GM18511 (cell line): Measurements from ENCODE around the gene ZSCAN20.
"Not testable (repeated sequence)": the region's sequence is repeated elsewhere in the genome, so short reads cannot be mapped to it uniquely, and the experiment has no call there.

Experiments used
- ATAC-seq: cut with Tn5 transposase; IDR thresholded peaks from one replicate; pipeline ENCODE4 v1.9.1; 2021; ENCODE audit warnings: mild to moderate bottlenecking, moderate library complexity; ENCODE audit not compliant: unreplicated experiment

Gene ZSCAN20

DNA sequence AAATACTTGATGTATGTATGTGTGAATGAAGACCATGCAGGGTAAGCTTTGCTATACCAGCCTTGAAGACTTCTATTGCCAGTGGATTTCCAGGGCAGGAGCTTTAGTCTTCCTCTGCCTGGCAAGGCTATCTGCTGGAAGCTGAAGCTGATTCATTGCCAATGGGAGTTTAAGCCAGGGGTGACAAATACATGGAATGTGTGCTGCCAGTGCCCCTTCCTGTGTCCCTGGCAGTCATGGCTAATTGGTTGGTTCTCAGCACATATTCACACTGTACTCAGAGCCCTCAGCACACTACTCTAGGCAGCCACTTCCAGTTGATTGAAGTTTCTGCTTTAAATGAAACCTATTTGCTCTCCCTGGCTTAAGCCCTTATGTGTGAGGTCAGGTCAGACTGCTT lies 1.5 kb downstream of the ZSCAN20 start:
- ATAC-seq: no peak

DNA sequence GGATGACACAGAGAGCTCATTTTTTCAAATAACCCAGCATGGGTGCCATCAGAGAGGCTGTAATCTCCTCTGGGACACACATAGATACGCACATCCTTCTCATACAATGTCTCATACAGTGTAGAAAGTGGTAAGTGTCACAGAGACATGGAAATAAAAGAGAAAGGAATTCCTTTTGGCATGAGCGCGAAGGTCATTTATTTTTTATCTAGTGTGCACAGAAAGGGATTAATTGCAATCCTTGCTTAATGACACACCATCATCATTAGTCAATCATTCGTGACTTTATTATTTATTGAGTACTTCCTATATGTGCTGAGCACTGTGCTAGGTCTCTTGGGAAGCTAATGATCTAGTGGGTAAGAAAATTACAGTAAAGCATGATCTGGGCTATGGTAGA lies 5.0 kb downstream of the ZSCAN20 start:
- no peak for ATAC-seq

DNA sequence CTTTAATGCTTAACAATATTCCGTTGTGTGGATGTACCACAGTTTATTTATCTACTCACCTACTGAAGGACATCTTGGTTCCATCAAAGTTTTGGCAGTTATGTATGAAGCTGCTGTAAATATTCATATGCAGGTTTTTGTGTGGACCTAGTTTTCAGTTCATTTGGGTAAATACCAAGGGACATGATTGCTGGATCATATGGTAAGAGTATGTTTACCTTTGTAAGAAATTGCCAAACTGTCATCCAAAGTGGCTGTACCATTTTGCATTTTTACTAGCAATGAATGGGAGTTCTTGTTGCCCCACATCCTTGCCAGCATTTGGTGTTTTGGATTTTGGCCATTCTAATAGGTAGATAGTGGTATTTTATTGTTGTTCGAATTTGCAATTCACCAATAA lies 10.0 kb downstream of the ZSCAN20 start:
- no peak for ATAC-seq

DNA sequence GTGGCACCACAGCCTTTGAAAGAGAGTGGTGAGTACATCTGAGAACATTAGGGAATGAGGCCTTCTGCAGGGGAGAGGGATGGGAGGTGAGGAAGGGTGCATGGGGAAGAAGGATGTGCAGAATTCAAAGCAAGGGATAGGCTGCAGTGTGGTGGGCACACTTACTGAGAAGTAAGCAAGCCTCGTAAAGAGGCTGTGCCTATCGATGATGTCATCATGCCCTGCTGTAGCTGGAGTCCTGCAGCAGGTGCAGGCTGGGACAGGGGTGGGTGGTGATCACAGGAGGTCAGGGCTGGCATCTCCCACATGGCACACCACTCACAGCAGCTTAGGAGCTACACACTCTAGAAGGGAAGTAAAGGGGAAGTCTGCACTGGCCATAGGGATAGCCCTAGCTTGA lies 16.2 kb downstream of the ZSCAN20 start:
- no peak for ATAC-seq

DNA sequence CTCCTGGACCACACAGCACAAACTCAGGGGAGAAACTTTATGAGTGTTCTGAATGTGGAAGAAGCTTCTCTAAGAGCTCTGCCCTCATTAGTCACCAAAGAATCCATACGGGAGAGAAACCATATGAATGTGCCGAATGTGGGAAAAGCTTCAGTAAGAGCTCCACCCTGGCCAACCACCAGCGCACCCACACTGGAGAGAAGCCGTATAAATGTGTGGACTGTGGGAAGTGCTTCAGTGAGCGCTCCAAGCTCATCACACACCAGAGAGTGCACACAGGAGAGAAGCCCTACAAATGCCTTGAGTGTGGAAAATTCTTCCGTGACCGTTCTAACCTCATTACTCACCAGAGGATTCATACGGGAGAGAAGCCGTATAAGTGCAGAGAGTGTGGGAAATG lies 22.5 kb downstream of the ZSCAN20 start:
- no peak for ATAC-seq

DNA sequence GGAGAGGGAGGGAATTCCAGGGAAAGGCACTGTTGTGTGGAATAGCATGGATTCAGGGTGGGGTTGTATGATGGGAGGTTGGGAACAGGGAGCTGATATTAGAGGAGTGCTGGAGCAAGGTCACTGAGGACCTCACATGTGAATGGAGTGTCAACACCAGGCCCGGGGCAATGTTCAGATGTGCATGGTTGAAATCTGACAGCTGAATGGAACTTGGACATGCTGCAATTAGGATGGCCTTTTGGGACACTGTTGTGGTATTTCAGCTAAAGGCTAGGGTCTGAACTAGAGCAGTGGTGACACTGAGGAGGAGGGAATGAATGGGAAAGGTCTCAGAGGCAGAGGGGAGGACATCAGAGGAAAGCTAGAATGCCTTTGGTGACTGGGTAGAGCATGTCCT lies 25.0 kb downstream of the ZSCAN20 start:
- ATAC-seq: no peak

DNA sequence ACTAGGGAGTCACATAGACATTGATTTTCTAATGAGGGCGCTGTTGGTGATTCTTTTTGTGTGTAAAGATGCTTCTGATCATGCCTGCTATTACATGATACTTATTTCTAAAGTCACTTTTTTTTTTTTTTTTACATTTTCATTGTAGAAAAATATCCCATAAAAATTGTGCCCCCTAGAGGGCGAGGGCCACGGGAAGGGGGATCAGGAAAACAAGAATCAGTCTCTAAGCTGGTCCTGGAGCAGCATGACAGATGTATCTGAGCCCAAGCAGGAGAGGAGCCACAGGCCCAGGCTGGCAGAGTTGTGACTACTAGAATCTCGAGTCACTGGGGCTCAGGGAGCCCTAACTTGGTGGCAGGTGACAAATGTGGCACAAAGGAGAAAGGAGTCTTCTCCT lies 28.1 kb downstream of the ZSCAN20 start:
- ATAC-seq: no peak

DNA sequence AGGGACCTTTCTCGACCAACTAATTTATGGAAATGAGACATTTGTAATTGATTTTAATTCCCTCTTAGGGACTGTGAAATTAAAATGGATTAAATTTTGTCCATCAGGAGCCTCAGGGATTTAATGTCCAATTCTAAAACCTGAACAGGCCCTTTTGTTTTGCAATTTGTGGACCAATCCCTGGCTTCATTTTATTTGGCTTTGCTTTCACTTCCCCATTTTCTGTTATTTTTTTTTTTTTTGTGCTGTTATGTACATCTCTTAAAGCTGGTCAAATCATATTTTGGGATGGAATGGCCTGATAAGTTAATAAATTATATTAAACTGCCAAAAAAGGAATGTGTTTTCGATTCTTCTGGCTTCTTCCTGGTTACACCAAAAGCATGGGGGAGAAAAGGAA lies 28.9 kb downstream of the ZSCAN20 start:
- no peak for ATAC-seq

DNA sequence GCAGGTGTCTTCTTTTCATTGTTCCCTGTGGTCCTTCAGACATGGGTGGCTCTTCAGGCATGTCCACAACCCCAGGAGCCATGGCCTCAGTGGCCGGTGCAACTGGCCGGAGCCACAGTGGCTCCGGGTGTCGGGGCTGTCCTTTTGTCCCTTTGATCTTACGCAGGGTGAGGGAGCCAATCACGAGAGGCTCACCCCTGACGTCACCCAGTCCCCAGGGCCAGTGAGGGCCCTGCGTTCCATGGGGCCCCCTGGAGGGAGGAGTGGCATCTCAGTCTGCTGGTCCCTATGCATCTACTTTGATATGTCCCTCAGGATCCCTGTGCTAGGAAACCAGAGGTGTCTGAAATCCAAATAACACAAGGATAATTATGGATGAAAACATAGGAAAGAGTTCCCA lies 29.3 kb downstream of the ZSCAN20 start:
- ATAC-seq: no peak

DNA sequence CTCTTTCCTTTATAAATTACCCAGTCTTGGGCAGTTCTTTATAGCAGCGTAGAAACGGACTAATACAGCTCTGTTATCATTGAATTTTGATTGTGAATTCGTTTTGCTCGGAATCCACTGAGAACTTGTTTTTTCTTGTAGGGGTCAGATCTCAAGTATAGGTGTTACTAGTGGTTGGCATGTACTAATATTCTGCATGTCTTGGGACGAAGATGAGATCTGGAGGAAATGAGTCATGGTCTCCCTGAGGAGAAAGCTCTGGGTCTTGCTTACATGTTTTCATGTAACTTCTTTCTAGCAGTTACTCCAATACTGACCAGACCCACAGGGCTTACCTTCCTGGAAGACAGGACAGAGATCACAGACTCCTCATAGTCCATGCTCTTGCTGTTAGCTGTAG lies 30.3 kb downstream of the ZSCAN20 start:
- ATAC-seq: no peak

DNA sequence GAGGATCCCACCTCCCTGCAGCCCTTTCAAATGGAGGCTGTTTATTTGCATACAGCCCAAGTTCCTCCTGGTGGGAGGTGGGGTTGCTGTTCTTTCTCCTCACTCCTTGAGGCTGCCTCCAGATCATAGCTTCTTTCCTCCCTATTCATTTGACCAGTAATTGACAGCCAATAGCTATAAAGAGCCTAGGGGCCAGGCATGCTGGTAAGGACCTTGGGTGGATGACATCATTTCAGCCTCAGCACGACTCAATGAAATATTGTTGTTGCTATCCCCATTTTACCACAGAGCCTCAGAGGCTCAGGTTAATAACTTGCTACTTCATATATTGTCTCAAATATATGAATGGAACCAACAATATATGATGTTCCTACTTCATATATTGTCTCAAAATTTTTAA lies 31.1 kb downstream of the ZSCAN20 start:
- ATAC-seq: no peak

DNA sequence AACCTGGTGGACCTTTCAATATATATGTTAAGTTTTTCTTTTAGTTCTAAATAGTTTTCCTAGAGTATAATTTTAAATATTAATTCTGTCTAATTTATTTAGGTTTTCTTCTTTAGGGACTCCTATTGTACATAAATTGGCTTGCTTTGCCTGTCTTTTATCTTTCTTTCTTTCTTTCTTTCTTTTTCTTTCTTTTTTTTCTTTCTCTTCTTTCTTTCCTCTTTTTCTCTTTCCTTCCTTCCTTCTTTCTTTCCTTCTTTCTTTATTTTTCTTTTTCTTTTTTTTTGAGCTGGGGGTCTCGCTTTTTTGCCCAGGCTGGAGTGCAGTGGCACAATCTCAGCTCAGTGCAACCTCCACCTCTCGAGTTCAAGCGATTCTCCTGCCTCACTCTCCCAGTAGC lies 35.2 kb downstream of the ZSCAN20 start:
- no peak for ATAC-seq

DNA sequence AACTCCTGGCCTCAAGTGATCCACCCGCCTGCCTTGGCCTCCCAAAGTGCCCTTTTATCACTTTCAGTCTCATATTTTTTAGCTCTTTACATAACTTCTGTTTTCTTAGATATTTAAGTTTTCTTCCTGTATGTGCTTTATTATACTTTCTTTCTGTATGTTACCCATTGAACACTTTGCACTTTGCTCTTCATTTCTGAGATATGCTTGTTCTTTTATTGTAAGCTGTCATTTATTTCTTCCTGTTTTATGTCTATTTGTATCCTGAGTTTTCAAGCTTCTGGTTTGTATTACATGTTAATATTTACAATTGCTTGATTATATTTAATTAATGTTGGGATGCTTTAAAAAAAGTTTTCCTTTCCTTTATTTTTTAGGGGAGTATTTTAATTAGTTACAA lies 35.7 kb downstream of the ZSCAN20 start:
- ATAC-seq: no peak

DNA sequence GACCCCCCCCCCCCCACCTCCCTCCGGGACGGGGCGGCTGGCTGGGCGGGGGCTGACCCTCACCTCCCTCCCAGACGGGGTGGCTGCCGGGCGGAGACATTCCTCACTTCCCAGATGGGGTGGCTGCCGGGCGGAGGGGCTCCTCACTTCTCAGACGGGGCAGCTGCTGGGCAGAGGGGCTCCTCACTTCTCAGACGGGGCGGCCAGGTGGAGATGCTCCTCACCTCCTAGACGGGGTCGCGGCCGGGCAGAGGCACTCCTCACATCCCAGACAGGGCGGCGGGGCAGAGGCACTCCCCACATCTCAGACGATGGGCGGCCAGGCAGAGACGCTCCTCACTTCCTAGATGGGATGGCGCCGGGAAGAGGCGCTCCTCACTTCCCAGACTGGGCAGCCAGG lies 36.8 kb downstream of the ZSCAN20 start:
- ATAC-seq: not testable (repeated sequence)

DNA sequence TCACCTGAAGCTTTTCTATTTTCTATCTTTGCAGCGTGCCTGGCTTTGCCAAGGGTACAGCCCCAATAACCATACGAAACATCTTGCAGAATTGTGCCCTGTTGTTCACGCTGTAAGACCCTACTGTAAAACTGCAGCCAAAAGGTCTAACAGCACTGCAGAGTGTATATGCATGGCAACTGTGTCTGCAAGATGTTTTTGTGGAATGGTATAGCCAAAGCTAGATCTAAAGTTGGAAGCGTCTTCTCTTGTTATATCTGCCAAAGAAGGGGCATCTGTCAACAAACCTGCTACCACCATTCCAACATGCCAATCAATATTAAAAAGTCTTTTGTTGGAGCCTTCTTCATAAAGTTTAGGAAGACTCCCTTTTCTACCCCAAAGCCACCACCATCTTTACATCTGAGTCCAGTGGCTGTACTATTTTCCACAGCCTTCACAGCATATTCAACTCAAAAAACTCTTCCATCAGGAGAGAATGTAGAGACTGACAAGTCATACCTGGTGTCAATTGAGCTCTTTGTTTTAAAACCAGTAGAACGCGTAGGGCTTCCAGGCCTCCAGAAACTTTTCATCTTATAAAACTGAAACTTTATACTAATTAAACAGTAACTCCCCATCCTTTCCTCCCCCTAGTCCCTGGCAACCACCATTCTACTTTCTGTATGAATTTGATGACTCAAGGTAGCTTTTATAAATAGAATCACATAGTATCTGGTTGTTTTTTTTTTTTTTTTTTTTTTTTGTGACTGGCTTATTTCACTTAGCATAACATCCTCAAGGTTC lies 40.0 kb downstream of the ZSCAN20 start:
- ATAC-seq: no peak

DNA sequence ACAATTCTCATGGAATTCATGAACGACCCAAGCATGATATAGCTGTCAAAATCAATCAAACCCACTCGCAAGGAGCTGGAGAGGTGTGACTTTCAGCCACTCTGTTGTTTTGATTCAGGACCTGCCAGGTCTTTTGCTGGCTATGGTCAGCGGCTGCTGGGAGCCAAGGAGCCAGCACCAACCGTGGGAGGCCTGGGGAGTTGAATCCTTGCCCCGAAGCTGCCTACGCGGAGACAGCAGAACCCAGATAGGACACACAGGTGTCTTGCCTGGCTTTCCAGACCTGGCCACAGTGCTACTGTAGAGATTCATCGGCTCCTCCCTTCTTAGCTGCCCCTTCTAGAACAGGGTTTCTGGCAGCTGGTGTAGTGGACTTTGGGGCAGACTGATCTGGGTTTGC lies 42.7 kb downstream of the ZSCAN20 start:
- no peak for ATAC-seq

DNA sequence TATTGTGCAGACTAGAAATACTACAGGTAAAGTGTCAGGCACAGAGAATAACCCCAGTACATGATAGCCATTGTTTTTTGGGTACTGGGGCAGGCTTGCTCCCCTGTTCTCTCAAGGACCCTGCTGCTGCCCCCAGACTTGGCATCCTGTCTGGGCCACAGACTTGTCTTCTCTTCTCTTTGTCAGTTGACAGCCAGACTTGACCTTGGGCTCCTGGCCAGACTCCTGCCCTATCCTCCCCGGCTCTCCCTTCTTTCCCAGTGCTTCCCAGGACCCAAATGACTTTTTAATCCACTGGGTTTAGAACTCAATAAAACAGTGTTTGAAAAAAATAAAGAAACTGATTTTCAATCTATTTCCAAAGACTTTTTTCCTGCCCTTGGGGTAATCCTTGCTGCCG lies 43.2 kb downstream of the ZSCAN20 start:
- no peak for ATAC-seq

DNA sequence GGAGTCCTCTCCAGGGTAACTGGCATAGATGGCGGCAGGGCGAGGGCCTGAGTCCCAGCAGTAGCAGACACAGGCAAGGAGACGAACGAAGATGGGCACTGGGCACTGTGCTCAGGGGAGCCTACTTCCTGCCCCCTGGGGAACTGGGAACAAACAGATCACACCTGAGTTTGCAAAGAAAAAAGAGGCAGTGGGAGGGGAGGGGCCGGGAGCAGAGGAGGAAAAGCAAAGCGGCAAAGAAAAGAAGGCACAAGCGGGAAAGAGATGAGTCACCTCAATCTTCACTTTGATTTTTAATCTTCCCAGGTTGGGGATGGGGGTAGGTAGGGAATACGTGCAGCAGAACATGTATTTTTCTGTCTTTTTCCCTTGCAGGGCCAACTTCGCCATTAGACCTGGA lies 44.0 kb downstream of the ZSCAN20 start:
- ATAC-seq: no peak

DNA sequence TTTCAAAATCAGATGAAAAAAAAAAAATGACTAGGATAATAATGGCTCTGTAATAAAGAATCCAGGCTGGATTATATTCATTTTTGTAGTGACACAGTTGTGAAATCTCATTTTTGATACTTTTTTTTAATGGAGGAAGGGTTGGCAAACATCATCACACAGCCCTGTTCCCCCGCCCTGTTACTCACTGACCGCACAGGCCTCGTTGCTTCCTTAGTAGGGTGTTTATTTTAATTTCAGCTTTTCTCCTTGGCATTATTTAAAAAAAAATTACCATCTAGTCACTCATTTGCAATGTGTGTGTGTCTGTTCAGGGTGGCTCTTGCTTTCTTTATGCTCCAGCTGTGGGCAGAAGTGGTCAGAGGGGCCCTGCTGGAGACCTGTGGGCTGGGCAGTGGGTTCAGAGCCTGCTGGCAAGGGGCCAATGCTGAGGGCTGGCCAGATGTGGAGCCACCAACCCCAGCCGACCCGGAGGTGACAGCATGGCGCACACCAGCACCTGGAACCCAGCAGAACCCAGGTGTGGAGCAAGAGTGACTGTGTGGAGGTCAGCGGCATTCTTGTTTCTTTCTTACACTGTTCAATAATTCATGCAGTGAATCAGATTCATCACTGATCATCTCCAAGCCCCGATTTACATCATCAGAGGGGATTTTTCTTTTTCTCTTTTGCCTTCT lies 44.6 kb downstream of the ZSCAN20 start:
- ATAC-seq: no peak

DNA sequence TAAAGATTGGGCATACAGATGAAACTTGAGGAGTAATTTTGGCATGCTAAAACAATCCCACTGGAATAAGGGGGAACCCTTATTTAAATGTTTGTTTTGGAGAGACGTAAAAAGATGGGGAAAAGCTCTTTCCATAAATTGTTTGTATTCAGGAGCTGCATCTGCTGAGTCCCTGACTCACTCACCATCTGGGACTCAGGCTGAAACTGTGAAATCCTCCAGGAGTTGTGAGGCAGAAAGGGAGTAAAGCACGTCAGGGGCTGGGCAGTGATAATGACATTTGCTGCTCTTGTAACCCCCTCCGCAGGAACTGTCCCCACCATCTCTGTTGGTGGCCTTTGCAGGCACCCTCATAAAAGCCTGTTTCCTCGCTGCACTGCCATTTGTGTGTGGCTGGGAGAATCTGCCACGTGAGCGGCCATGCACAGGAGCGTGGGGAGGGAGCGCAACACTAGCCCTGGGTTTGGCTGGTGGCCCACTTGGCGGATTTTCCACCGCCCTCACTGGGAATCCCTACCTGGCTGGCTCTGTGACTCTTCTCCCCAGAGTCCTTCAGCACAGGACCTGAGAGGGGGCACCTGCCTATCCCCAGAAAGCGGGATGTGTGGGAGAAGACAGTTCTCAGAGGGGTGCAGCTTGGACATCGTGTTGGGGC lies 45.3 kb downstream of the ZSCAN20 start:
- ATAC-seq: no peak

DNA sequence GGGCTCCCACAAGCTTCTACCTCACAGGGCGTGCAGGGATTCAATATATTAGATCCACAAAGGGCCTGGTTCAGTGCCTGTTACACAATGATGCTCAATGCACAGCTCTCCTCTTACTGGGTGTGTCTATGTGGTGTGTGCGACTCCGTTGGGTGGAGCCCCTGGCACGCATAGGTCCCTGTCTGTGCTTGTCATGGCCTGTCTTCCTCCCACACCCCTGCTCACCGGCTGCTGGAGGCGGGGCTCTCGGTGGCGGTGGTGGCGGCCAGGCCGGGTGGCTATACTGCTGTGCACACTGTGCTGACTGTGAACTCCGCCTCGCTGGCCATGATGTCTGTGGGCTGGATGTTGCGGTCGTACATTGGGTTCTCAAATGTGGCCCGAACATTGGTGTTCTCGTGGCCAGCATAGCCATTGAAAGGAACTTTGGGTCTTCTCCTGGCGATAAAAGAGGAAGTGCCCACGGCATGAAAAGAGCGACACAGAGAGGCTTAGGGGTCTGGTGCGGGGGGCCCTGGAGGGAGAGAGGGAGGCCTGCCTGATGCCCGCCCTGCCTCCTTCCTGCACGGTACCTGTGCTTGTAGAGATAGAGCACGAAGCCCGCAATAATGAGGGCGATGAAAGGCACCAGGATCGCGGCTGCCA lies 46.9 kb downstream of the ZSCAN20 start:
- no peak for ATAC-seq

DNA sequence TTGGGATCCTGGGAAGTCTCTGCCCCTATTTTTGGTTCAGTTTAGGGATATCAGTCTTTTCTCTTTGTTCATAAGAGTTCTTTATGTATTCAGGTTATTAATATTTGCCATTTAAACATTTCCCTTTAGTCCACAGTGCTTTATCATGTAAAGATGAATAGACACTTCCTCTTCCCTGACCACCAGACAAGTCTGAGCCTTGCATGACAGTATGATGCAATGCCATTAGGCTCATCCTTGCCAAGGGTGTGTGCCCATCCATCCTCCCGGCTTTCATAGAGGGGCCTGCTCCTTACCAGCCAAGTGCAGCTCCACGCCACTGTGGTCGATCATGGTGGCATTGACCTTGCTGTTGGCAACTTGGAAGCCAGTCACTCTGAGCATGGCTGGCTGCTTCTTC lies 52.1 kb downstream of the ZSCAN20 start:
- ATAC-seq: no peak
